Spleen (tissue), 11 donors: ENCODE results near the gene IQSEC1. TPM values are rescaled to one million over a fixed set of nuclear protein-coding genes. Genes with fewer than 3 reads are reported as not detected.
A peak's percentile ranks its signal among the peaks of the same experiment; 100 is the strongest.

Experiments used
- DNase-seq: peaks from one replicate; pipeline ENCODE4 v3.0.0-alpha.2; 2020
- H3K27ac ChIP-seq, 8 donors: fragments of 200-600 bp; sonication (generic) in 7 of 8; 1 replicate in 4 of 8; 2 replicates in 4 of 8; pipeline versions ENCODE4 v1.5.0 to v1.8.0; 2016 to 2021; ENCODE audit warnings: inconsistent platforms in 4 of 8, mild to moderate bottlenecking in 4 of 8, moderate library complexity in 1 of 8
- H3K27me3 ChIP-seq, 7 donors: fragments of 200-600 bp; sonication (generic) in 6 of 7; replicated peaks in 1 of 7; 1 replicate in 4 of 7; 2 replicates in 3 of 7; pipeline versions ENCODE4 v1.5.0 to v1.8.0; 2016 to 2021; ENCODE audit warnings: inconsistent platforms in 3 of 7, mild to moderate bottlenecking in 1 of 7
- H3K36me3 ChIP-seq, 6 donors: fragments of 200-600 bp; sonication (generic) in 5 of 6; 1 replicate in 4 of 6; 2 replicates in 2 of 6; pipeline versions ENCODE4 v1.5.0 to v1.8.0; 2016 to 2021; ENCODE audit warnings: inconsistent platforms in 2 of 6
- H3K4me1 ChIP-seq, 6 donors: fragments of 200-600 bp; sonication (generic) in 5 of 6; 1 replicate in 3 of 6; 2 replicates in 3 of 6; pipeline versions ENCODE4 v1.5.0 to v1.8.0; 2016 to 2021; ENCODE audit warnings: inconsistent platforms in 3 of 6
- H3K4me3 ChIP-seq, 8 donors: fragments of 200-600 bp; sonication (generic) in 7 of 8; 1 replicate in 4 of 8; 2 replicates in 4 of 8; pipeline versions ENCODE4 v1.5.0 to v1.8.0; 2016 to 2021; ENCODE audit warnings: inconsistent platforms in 4 of 8, mild to moderate bottlenecking in 4 of 8, moderate library complexity in 2 of 8
- H3K9me3 ChIP-seq, 8 donors: fragments of 200-600 bp; sonication (generic) in 7 of 8; 1 replicate in 4 of 8; 2 replicates in 4 of 8; pipeline versions ENCODE4 v1.5.0 to v1.8.0; 2016 to 2021; ENCODE audit warnings: inconsistent platforms in 4 of 8
- CTCF ChIP-seq, 11 experiments: fragments of 200-600 bp in 7 of 11; fragments of 450-650 bp in 4 of 11; sonication (generic) in 4 of 11; IDR thresholded peaks in 8 of 11; conservative IDR thresholded peaks in 3 of 11; 1 replicate in 7 of 11; 2 replicates in 4 of 11; pipeline versions ENCODE4 v1.4.0 to v1.8.0; 2016 to 2021; ENCODE audit warnings: antibody characterized with exemption in 11 of 11, inconsistent platforms in 4 of 11, mild to moderate bottlenecking in 1 of 11
- POLR2A ChIP-seq, 3 donors: fragments of 450-650 bp; IDR thresholded peaks; one replicate each; pipeline ENCODE4 v1.5.1; 2017; ENCODE audit warnings: antibody characterized with exemption in 3 of 3, mild to moderate bottlenecking in 1 of 3
- POLR2AphosphoS5 ChIP-seq, 3 donors: sonication (generic); formaldehyde crosslinking; IDR thresholded peaks; one replicate each; pipeline ENCODE4 v1.5.1; 2017; ENCODE audit warnings: antibody characterized with exemption in 3 of 3
- WGBS, 5 donors: extraction: QIAGEN DNeasy Blood & Tissue Kit in 3 of 5; methylation state at CpG; one replicate each; pipeline versions ENCODE4 v1.1.5 to v1.1.7; 2013 to 2018; 5-methylcytosine and 5-hydroxymethylcytosine counted together
- intact Hi-C: fragments of 100-400 bp; cut with DNase I; formaldehyde crosslinking; loops from one replicate; pipeline ENCODE4 v1.15.0; 2023; ENCODE audit warnings: low total_unique reads
- polyA plus RNA-seq, 3 donors: library from polyadenylated mRNA; stranded (reverse); fragments of 200-250 nt; gene quantifications; one replicate each; pipeline ENCODE4 v1.2.1, GENCODE V29; 2013
- total RNA-seq, 7 donors: library from RNA; depleted of rRNA in 3 of 7; stranded (reverse); fragments of >200 nt in 3 of 7; fragmentation: NEBNext Ultra II Directional in 4 of 7; extraction: Animal tissue kit (Norgen Biotek cat#: 25700) in 4 of 7; gene quantifications; one replicate each; pipeline versions ENCODE4 v1.1.0 to v1.2.1, GENCODE V29; 2016 to 2021
- donor health status: healthy with polysubstance abuse.
- donor health status: DM: no; HTN: no; CAD: no; lungs with moderate emphysema.
- donor health status: DM: no; HTN: no; CAD: no.
- donor health status: Bipolar disorder and iron deficiency.
- donor health status: healthy.
- donor health status: DM: no; HTN: no; CAD: no.
- donor health status: DM: yes; HTN: yes; CAD: no.

Gene IQSEC1
- total and polyA plus RNA-seq, 10 donors, result 23.0 to 170 (median 116) TPM

- WGBS, 5 donors, result 78 to 89% (median 79%) methylated on average over 7 to 16 of the region's 16 CpGs
- H3K27me3 ChIP-seq, result peaks cover 0 to 6% (median 0%) of the 10 kb centered on the region in 7 donors
- DNase-seq, result peak; percentile 70
- no peaks in the 10 kb centered on the region for H3K36me3 ChIP-seq
- H3K4me3 ChIP-seq, result no peak overlapping the region
- no peak overlapping the region for H3K27ac ChIP-seq
- intact Hi-C loops, result no loop called here
- peaks cover 6 to 45% (median 24%) of the 10 kb centered on the region in 6 donors for H3K4me1 ChIP-seq
- no peaks in the 10 kb centered on the region for H3K9me3 ChIP-seq
- TF ChIP-seq POLR2AphosphoS5 (IDR thresholded peaks at IDR 0.05) (no peak), POLR2A (IDR thresholded peaks at IDR 0.05) (no peak), CTCF (IDR thresholded peaks at IDR 0.05 in 8 of 11, conservative IDR thresholded peaks at IDR 0.05 in 3 of 11) (no peak)
These were observed 39.5 kb upstream of the IQSEC1 start for GRCh38 chr3:13112521-13113345.

DNA sequence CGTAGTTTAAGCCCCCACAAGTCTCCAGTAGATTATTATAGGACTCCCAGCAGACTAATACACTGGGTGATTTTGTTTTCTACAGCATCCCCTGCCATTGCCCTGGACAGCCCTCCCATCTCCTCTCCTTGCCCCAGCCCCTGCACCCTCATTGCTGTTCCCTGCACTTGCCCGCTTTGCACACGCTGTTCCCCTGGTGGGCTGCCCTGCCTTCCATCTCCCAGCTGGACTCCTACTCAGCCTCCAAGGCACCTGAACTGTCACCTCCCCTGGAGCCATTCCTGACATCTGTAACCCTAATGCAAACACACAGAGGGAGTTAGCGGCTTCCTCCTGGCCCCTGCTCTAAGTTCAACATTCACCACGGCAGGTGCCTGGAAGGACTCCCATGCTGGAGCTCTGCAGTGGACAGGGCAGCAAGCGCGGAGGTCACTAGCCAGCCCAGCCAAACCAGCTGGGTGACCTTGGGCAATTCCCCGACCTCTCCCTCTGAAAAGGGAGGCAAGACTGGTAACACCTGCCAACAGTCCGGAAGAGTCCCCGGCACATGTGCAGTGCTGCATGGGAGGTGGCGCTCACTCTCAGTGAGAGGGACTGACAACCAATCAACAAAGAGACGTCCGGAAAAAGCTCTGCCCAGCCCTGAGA is 38.8 kb upstream of the IQSEC1 start:
- TF ChIP-seq CTCF (IDR thresholded peaks at IDR 0.05 in 8 of 11, conservative IDR thresholded peaks at IDR 0.05 in 3 of 11), result no peak
- TF ChIP-seq POLR2A (IDR thresholded peaks at IDR 0.05), result no peak
- TF ChIP-seq POLR2AphosphoS5 (IDR thresholded peaks at IDR 0.05), result no peak
- peak overlapping the region in 5 of 8 donors; percentile 74 to 88 (median 77) for H3K27ac ChIP-seq
- no peaks in the 10 kb centered on the region for H3K36me3 ChIP-seq
- H3K4me1 ChIP-seq, result peaks cover 6 to 45% (median 24%) of the 10 kb centered on the region in 6 donors
- 74 to 83% (median 81%) methylated on average over 13 of the region's 13 CpGs for WGBS, 5 donors
- H3K27me3 ChIP-seq, result peaks cover 0 to 6% (median 0%) of the 10 kb centered on the region in 7 donors
- DNase-seq, result peak; percentile 69
- H3K4me3 ChIP-seq, result no peak overlapping the region
- H3K9me3 ChIP-seq, result no peaks in the 10 kb centered on the region
- intact Hi-C loops, result no loop called here

GRCh38 chr3:13111173-13111872 is 38.1 kb upstream of the IQSEC1 start:
- Histone ChIP-seq H3K27me3 (peaks cover 0 to 6% (median 0%) of the 10 kb centered on the region in 7 donors), H3K4me3 (peak overlapping the region in 1 of 8 donors; percentile 25), H3K4me1 (peaks cover 6 to 45% (median 24%) of the 10 kb centered on the region in 6 donors), H3K36me3 (no peaks in the 10 kb centered on the region), H3K9me3 (no peaks in the 10 kb centered on the region), H3K27ac (peak overlapping the region; percentile 33 to 88 (median 74))
- TF ChIP-seq POLR2A (IDR thresholded peaks at IDR 0.05) (no peak), POLR2AphosphoS5 (IDR thresholded peaks at IDR 0.05) (no peak), CTCF (IDR thresholded peaks at IDR 0.05 in 8 of 11, conservative IDR thresholded peaks at IDR 0.05 in 3 of 11) (no peak)
- DNase-seq, result peak; percentile 77
- 45 to 61% (median 50%) methylated on average over 9 of the region's 9 CpGs for WGBS, 5 donors
- intact Hi-C loops, result no loop called here
